Epithelial cell of prostate (primary cell): ENCODE measurements around the gene DSP.

Source experiments
- DNase-seq: peaks from one replicate; pipeline ENCODE4 v3.0.0-alpha.2; 2011; ENCODE audit warnings: low read depth, low spot score
- H3K27ac ChIP-seq: fragments of 450-650 bp; 2 replicates; pipeline ENCODE4 v1.5.1; 2017; ENCODE audit warnings: mild to moderate bottlenecking

Gene DSP

GRCh38 chr6:7559196-7559595 is 17.7 kb downstream of the DSP start:
- DNase-seq, result no peak
- peak overlapping the region; percentile 97 for H3K27ac ChIP-seq

GRCh38 chr6:7559651-7560385 is 18.3 kb downstream of the DSP start:
- no peak for DNase-seq
- H3K27ac ChIP-seq, result peak overlapping the region; percentile 97

DNA sequence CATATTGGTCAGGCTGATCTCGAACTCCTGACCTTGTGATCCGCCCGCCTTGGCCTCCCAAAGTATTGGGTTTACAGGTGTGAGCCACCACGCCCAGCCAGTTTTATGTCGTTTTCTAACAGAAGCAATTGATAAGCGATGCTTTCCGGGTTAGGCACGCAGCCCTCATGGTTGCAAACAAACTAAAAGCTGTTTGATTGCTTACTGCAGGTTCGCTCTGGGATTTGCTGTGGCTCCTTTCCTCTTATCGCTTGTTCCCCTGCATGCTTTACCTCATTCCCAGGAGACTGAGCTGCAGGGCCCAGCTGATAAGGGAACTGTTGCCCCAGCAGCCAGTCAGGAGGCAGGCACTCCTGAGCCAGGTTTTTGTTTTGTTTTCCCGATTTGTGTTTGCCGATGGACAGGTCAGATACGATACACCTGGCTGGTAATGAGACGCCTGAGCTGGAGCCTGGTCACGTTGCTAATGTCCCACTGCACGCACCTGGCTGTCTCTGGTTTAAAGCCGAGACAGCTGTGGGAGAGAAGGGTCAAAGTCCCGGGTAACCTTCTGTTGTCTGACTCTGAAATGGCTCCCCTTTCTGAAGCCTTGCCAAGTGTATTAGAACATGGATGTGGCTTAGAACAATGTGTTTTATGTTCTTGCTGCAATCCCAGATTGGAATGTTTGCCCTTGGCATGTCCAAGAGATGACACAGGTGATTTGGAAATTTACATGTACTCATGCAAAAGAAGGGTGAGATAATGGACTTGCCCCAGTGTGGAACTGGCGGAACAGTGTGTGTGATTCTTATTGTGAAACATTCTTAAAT is 19.9 kb downstream of the DSP start:
- no peak for DNase-seq
- H3K27ac ChIP-seq, result peak overlapping the region; percentile 97

DNA sequence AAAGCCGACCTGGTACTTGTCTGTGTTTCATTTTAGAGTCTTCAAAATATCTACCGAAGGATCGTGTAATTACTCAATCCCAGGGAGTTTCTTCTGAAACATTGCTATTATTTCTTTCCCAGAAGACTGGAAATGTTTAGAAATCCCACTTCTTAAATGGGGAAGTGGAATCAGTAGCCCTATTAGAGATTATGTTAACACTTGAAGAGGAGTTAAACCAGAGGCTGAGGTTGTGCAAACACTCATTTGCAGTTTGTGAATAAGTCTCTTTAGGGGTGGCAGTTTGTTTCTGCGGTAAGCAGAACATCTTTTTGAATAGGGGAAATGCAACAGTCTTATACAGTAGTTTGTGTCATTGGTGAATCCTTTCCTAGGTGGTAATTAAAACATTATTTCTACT is 21.3 kb downstream of the DSP start:
- H3K27ac ChIP-seq, result peak overlapping the region; percentile 97
- DNase-seq, result no peak

DNA sequence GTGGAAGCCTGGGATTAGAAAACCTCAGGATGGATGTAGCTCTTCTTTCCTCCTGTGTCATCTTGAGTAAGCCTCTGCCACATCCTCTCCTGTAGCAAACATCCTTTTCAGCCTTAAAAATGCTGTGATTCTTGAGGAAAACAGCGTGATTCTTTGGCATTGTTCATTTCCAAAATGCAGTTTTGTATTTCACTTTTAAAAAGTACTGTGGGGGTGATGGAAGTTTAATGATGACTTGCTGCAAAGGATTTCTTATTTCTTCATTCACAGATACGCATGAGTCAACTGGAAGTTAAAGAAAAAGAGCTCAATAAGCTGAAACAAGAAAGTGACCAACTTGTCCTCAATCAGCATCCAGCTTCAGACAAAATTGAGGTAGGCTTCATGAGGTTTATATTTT is 24.6 kb downstream of the DSP start:
- H3K27ac ChIP-seq, result peak overlapping the region; percentile 12
- DNase-seq, result no peak

- no peak overlapping the region for H3K27ac ChIP-seq
- no peak for DNase-seq
These were observed 25.2 kb downstream of the DSP start for GRCh38 chr6:7566617-7567173.

DNA sequence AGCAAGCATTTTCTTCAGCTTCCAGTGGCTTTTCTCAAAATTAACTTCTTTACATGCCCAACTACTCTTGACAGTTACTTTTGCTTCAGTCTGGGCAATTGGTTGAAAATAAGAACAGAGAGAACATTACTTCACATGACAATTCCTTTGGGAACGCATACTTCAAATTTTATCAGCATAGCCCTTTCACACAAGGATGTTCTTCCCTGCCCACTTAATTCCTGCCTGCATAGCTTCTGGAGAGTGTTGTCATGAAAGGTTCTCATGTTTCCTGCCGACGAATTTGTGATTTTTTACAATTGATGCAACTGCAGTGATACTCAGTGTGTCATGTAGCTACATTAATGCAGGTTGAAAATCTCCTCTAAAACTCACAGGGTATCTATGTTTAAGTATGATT is 26.6 kb downstream of the DSP start:
- no peak overlapping the region for H3K27ac ChIP-seq
- DNase-seq, result no peak

DNA sequence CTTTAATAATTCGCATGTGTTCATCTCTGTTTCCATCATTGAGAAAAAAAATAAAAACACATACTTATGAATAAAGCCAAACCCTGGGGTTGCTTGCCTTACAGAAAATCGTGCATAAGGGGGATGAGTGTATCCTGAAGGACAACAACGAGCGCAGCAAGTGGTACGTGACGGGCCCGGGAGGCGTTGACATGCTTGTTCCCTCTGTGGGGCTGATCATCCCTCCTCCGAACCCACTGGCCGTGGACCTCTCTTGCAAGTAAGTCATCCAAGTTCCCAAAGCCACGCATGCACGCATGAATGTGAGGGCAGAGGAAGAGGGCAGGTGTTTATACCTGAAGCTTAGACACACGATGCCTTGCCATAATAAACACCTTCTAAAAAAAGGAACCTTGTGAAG is 27.6 kb downstream of the DSP start:
- no peak overlapping the region for H3K27ac ChIP-seq
- no peak for DNase-seq

- DNase-seq, result no peak
- H3K27ac ChIP-seq, result no peak overlapping the region
These were observed 30.9 kb downstream of the DSP start for GRCh38 chr6:7572213-7572943.

GRCh38 chr6:7574500-7574899 is 33.0 kb downstream of the DSP start:
- no peak overlapping the region for H3K27ac ChIP-seq
- DNase-seq, result no peak

DNA sequence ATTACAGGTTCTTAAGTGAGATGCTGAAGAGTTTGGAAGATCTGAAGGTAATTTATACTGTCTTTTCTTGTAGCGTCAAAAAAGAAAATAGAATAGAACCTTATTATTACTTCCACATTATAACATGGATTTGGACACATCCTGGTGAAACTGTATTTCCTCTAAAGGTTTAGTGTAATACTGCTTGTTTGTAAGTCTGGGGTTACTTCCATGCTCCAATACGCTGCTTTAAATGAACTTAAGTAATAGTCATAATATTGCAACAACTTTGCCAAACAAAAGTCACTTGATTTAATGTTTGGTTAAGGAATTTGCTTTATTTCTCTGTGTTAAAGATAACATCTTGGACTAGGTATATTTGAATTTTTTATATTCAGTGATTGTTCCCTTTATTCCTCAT is 37.0 kb downstream of the DSP start:
- no peak for DNase-seq
- H3K27ac ChIP-seq, result peak overlapping the region; percentile 65

- H3K27ac ChIP-seq, result peak overlapping the region; percentile 65
- no peak for DNase-seq
These were observed 37.5 kb downstream of the DSP start for GRCh38 chr6:7578931-7579330.

GRCh38 chr6:7579851-7580250 is 38.4 kb downstream of the DSP start:
- DNase-seq, result no peak
- peak overlapping the region; percentile 65 for H3K27ac ChIP-seq

GRCh38 chr6:7580537-7580926 is 39.1 kb downstream of the DSP start:
- H3K27ac ChIP-seq, result peak overlapping the region; percentile 65
- no peak for DNase-seq

DNA sequence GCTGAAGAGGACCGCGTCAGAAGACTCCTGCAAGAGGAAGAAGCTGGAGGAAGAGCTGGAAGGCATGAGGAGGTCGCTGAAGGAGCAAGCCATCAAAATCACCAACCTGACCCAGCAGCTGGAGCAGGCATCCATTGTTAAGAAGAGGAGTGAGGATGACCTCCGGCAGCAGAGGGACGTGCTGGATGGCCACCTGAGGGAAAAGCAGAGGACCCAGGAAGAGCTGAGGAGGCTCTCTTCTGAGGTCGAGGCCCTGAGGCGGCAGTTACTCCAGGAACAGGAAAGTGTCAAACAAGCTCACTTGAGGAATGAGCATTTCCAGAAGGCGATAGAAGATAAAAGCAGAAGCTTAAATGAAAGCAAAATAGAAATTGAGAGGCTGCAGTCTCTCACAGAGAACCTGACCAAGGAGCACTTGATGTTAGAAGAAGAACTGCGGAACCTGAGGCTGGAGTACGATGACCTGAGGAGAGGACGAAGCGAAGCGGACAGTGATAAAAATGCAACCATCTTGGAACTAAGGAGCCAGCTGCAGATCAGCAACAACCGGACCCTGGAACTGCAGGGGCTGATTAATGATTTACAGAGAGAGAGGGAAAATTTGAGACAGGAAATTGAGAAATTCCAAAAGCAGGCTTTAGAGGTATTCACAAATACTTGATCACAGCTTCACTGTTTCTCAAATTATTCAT is 39.6 kb downstream of the DSP start:
- peak overlapping the region; percentile 65 for H3K27ac ChIP-seq
- DNase-seq, result no peak

GRCh38 chr6:7585287-7585930 is 43.9 kb downstream of the DSP start:
- DNase-seq, result no peak
- no peak overlapping the region for H3K27ac ChIP-seq

DNA sequence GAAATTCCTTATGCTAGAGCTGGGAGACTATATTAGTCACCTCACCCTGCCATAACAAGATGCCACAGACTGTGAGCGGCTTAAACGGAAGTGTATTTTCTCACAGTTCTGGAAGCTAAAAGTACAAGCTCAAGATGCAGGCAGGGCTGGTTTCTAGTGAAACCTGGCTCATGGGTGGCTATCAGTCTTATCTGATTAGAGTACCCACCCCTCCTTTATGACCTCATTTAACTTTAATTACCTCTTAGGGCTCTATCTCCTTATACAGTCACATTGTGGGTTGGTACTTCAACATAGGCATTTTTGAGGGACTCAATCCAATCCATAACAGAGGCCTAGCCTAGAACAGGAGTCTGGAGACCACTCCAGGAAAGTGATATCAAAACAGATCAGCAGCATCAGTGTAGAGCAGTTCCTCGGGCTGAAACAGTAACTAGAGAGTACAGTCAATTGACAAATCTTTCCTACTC is 46.2 kb downstream of the DSP start:
- H3K27ac ChIP-seq, result peak overlapping the region; percentile 65
- DNase-seq, result peak; percentile 54

- H3K27ac ChIP-seq, result peak overlapping the region; percentile 65
- DNase-seq, result no peak
These were observed 47.0 kb downstream of the DSP start for GRCh38 chr6:7588506-7588905.

DNA sequence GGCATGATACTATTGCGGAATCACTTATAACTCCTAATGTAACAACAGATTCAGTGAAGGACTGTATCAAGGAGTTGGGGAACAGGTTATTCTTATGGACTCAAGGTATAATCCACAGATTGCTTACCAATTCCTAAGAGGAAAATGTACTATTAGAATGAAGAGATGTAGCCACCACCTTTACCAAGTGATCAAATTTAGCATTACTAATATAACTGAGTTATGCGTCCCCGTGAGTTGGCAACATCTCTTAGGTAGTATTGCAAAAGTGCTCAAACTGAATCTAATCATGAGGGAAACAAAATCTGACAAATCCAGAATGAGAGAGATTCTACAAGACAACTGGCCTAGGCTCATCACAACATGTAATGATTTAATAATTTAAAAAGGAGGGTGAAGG is 47.8 kb downstream of the DSP start:
- peak overlapping the region; percentile 65 for H3K27ac ChIP-seq
- no peak for DNase-seq
